Stimulated activated CD8-positive, alpha-beta memory T cell treated with anti-CD3 and anti-CD28 coated beads, Interleukin-2, amount 100 ng/mL, for 48 hours (primary cell): Measurements from ENCODE around the gene ARSG.
"Not testable (repeated sequence)": the region's sequence is repeated elsewhere in the genome, so short reads cannot be mapped to it uniquely, and the experiment has no call there.

ENCODE experiments used
- DNase-seq, 2 donors: peaks; one replicate each; pipeline ENCODE4 v3.0.0-alpha.2; 2020; ENCODE audit warnings: low read depth in 2 of 2

ARSG gene

DNA sequence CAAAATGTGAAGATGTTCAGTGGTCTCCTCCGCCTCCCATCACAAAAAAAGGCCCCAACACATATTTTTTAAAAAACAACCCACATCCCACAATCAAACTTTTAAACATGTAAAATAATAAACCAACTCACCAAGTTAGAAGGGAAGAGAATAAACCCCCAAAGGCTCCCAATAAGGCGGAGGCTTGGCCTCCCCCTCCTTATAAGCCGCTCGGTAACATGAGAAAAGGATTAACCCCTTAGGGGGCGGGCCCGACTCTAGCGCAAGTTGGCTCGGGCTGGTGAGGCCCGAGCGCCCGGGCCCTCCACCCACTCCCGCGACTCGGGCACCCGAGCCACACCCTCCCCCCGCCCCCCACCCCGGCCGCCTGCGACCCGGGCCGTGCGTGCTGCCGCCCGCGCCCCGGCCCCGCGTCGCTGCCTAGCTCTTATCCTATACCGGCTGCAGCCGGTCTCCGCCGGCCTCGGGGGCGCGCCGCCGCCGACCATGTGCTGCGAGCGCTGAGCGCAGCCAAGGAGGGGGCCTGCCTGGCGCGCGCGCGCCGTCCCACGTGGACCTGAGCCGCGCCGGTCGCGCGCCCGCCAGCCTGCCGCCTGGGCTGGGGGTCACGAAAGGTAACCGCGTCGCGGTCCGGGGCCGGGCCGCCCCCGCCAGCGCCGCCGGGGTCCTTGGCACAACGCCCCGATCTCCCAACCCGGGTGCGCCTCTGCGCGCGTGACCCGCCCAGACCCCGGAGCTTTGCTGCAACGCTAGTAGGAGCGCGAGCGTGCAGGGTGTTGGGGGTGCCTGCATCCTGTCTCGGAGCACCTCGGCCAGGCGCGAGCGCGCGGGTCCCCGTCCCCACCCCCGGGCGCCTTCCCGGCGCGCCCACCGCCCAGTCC lies at the start of gene ARSG, which contains the start of gene SLC16A6:
Gene ARSG (plus strand): TSS at position 541 of the 881 bp plus-strand sequence. CDS start 15,999 bp downstream, outside the sequence.
Gene SLC16A6 (minus strand): TSS at position 173 of the 881 bp plus-strand sequence. CDS start 12,807 bp downstream, outside the sequence.
- peak; percentile 73 to 76 for DNase-seq

DNA sequence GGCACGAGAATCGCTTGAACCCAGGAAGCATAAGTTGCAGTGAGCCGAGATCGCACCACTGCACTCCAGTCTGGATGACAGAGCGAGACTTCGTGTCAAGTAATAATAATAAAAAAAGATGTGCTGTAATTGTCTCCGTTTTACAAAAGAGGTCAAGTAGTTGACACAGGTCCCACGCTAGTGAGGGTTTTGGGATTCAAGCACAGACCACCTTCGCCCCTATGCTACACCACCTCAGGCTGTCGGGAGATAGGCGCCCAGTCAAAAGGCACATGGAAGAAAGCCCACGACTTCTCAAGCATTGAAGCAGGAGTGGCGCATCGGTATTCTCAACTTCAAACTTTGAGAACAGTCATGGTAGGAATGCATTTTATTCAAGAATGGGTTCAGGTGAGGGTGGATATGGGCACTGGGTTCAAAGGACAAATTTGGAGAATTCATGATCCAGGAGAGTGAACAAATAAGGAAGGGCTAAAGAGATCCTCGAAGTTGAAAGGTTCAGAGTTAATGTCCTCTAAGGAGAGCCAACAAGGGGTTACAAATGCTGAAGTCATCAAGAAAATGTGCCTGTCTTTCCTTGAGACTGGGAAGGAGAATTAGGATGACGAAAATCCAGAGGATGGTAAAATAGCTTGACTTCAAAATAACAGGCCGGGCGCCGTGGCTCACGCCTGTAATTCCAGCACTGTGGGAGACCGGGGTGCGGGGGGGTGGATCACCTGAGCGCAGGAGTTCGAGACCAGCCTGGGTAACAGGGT lies 44.8 kb upstream of the ARSG start:
- no peak for DNase-seq

DNA sequence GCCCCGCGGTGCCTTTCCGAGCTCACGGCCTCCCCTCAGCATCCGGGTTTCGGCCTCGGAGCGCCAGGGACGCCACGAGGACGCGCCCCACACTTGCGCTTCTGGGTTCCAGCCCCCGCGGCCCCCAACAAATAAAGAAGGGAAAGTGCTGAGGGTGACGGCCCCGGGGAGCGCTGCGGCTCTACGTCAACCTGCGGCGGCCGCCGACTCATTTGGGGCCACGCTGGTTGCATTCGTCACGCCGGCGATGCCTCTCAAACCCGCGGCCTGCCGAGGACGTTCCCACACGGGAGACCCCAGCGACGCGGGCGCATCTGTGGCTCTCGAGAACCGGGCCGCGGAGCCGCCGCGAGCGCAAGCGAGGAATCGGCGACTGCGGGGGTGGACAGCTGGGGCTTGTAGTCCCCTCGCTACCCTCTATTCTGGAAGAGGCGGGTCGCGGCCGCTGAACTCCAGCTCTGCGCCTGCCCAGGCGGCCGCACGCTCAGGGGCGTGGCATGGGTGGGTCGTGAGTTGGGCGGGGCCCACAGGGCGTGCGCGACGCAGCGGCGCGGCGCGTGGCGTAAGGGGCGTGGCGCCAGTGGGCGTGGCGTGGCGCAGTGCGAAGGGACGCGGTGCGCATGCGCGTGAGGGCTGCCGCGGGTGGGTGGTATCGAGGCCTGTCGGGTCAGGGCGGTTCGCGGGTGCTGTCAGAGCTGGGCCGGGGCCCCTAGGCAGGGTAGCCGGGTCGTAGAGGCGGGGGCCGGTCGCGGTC lies 43.7 kb upstream of the ARSG start, which contains the start of gene AMZ2:
Gene AMZ2 (plus strand): TSS at position 599 of the 754 bp plus-strand sequence. CDS start 2,145 bp downstream, outside the sequence.
- DNase-seq: peak; percentile 96 to 97

DNA sequence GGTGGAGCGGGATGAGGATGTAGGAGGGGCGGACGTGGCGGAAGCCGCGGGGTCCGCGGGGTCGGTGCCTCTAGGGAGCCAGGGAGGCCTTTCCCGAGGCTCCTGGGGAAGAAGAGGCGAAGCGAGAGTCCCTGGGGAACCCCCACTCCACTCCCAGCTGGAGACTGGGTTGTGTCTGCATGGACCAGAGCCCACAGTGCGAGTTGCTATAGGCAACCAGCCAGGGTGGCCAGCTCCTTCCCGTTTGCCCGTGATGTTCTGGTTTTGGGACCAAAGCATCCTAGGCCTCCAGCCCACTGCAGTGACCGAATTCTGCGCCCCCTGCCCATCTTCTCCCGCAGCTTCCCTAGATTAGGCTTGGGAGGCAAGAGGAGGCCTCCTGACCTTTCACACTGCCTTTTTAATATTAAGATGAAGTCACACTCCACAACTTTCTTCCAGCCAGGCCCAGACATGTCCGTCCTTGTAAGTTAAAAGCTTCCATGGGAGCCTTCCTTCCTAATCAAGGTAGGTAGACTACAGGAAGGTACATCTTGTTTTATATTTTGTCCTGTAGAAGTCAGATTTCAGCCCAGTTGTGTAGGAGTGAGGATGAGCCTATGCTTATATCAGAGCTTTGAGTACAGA lies 43.0 kb upstream of the ARSG start:
- DNase-seq: no peak

DNA sequence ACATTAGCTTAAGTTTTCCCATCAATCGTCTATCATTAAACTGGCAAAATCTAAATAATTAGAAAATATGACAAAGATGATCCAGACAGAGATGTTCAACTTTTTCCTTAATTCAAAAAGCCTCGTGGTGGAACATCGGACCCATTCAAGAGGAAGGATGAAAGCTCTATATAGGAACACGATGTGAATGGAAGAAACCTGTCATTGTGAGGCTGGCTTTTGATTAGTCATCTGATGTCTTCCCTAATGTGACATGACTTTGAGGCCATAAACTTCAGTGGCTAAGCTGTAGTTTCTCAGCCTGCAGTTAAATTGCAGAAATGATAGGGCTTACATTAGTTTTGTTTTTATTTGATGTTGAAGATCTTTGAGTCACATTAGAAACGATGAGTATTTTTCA lies 42.4 kb upstream of the ARSG start:
- no peak for DNase-seq

DNA sequence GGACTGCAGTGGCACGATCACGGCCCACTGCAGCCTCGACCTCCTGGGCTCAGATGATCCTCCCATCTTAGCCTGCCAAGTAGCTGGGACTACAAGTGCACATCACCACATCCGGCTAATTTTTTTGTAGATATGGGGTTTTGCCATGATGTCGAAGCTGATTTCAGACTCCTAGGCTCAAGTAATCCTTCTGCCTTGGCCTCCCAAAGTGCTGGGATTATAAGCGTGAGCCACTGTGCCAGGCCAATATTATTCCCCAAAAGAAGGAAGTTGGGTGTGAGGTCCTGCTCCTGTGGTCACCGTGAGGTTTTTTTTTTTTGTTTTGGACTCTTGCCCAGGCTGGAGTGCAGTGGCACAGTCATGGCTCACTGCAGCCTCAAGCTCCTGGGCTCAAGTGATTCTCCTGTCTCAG lies 41.9 kb upstream of the ARSG start:
- no peak for DNase-seq

DNA sequence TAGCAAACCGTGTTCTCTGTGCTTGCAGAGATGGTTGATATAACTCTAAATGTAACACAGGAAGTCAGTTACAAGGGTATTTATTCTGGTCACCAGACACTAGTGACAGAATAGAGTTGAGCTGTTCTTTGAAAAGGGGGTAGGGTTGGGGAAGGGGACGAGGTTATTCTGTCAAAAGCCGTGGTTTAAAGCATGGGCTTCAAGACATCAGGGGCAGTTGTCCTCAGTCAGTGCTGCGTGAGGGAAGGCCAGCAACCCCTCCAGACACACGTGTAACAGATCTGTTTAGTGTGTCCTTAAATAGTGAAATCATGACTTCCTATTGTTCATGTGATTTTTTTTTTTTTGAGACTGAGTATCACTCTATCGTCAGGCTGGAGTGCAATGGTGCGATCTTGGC lies 37.9 kb upstream of the ARSG start:
- not testable (repeated sequence) for DNase-seq

DNA sequence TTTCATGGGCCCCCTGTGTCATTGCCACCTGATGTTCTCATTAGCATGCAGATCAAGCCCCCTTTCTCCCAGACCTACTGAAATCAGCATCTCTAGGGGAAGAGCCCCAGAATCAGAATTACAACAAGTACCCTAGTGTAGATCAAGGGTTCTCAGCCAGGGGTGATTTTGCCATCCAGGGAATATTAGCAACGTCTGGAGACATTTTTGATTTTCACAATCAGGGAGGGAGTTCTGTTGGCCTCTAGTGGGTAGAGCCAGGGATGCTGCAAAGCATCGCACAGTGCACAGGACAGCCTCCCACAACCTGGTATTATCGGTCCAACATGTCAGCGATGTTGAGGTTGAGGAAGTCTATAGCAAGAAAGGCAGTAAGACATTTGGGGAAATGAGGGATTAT lies 36.1 kb upstream of the ARSG start:
- DNase-seq: no peak

DNA sequence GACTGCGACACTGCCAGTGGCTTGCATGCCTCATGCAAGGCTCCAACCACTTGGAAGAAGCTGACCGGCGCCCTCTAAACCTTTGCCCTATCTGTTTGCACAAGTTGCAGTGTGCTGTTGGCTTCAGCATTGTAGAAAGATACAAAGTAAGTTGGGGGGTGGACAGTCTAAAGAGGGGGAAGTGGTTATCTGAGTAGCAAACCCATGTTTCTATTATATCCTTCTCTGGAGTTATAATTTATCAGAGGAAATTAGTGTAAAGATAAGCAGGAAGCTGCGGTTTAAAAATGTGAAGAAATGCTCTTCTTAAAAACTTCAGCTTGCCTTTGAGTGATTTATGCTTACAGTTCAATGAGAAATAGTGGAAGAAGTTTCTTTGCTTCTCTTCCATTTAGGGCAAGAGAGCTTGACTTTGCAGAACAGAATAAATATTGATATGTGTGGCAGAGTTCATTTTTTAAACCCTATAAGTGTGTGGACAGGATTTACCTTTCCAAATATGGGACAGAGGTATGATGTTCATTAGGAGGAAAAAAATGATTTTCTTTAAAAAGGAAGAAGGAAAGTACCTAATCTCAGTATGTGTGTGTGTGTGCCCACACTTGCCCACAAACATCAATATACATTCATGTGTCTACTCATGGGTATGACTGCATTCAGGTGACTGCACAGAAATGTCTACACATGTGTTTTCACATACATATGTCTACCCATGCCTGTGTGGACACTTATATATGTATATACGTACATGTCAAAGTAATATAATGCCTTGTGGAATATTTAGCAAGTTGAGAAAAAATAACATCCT lies 35.4 kb upstream of the ARSG start:
- no peak for DNase-seq

DNA sequence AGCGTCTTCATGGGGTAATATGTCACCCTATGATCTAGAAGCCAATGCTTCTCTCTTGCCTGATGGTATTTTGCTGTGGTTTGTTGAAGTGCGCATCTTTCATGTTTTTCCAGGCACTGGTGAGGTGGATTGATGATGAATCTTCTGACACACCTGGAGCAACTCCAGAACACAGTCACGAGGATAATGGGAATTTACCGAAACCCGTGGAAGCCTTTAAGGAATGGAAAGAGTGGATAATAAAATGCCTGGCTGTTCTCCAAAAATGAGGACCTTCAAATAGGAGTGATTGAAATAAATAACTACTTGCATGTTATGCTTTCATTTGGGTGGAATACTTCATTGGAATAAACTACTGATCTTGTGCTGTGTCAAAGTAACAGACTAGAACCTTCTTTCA lies 34.6 kb upstream of the ARSG start:
- DNase-seq: not testable (repeated sequence)

DNA sequence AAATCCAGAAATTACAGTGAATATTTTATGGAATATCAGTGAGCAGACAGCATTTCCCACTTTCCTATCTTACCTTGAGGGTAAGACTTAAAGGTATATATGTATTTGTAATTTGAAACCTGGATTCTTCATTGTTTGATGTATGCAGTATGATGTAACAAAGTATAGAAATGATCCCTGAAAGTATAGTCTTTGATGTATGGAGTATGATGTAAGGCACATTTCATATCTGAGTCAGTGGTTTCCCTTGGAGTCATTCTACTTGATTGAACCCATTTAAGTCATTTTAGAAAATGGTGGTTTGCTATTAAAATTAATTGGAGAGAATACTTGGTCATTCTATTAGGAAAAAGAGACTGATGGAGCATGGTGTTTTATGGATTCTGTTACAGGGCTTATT lies 33.4 kb upstream of the ARSG start:
- DNase-seq: no peak

DNA sequence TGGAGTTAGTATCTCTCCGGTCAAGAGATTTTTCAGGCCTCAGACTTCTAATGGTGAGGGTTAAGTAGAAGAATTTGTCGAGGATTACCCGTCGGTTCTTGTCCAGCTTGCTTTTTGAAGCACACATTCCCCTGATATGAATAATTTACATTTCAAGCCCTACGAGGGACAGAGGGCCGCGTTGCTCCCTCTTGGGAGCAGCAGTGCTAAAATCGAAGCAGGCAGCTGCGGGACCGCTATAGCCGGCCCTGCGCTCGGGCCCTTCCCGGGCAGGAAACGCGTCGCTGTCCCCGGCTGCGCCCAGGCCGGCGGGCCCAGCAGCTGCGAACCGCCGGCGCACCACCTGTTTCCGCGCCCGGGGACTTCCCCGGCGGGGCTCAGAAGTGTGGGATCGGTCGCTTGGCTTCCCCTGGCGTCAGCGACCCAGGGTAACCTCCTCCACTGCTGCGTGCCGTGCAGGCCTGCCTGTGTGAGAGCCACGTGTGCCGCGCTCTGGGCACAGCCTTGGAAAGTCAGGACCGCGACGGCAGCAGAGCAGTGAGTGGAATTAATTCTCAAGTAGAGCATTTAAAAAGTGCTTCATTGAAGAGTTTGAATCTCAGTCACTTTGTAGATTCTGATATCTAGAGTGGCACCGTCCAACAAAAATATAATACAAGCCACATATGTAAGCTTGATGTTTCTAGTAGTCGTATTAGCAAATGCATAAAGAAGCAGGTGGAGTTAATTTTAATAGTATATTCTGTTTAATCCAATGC lies 32.2 kb upstream of the ARSG start:
- peak; percentile 51 to 62 for DNase-seq

DNA sequence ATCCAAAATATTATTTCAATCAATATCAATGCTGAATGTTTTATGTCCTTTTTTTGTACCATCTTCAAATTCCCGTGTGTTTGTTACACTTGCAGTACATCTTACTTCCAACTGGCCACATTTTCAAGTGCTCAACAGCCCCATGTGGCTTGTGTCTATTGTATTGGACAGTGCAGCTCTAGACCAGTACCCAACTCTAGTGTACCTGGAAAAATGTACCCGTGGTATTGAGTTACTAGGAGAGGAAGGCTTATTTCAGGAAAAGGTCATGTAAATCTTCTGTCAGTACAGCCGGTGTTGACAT lies 31.7 kb upstream of the ARSG start:
- not testable (repeated sequence) for DNase-seq

DNA sequence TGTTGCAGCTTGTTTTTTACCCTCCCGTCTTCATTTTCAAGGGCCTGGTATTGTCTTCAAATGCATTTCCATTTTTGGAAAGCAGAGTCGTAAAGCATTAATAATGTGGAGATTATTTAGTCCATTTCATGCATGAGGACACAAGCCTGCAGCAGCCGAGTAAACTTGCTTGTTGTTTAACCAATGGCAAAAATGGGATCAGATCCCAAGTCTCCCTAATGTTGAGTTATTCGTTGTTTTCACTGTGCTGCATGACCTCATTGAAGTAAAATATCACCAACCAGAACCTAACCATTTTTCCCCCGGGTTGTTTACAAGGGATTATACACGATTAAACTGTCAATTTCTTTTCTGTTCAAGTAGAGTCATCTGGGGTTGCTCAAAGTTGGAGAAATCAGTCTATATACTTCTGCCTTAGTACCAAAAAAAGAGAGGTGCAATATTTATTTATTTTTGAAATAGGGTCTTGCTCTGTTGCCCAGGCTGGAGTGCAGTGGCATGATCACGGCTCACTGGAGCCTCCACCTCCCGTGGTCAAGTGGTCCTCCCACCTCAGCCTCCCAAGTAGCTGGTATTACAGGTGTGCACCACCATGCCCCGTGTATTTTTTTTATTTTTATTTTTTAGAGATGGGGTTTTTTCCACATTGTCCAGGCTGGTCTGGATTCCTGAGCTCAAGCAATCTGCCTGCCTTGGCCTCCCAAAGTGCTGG lies 31.1 kb upstream of the ARSG start:
- DNase-seq: no peak

DNA sequence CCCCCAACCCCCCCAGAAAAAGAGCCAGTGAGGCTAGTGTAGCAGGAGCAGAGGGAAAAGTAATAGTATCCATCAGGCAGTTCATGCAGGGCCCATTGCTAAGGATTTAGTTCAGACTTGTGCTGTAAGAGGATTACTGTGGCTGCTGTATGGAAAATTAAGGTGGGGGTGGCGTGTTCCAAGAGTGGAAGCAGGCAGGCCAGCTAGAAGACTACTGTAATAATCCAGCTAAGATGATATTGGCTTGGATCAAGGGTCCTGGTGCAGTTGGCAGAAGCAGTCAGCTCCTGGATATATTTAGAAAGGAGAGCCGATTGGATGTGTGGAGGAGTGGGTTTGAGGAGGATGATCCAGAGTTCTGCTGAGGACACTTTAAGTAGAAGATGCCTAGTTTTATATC lies 28.8 kb upstream of the ARSG start:
- not testable (repeated sequence) for DNase-seq

DNA sequence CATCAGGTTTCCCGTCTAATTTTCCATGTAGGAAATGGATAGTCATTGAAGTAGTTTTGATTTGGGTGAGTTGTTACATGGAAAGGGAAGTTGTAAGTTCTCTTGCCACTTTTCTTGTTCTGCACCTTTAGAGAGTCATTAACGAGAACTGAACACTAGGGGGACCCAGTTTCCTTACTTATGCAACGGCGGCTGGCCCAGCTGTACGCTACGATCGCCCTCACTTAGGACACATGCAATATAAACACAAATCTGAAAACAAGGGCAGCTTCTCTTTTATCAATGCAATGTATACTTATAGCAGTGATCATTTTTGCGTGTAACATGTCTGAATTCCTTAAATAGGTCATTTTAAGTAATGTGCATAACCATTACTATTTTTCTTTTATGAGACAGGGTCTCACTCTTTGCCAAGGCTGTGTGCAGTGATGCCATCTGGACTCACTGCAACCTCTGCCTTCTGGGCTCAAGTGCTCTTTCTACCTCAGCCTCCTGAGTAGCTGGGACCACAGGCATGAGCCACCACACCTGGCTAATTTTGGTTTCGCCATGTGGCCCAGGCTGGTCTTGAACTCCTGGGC lies 28.1 kb upstream of the ARSG start:
- DNase-seq: not testable (repeated sequence)

DNA sequence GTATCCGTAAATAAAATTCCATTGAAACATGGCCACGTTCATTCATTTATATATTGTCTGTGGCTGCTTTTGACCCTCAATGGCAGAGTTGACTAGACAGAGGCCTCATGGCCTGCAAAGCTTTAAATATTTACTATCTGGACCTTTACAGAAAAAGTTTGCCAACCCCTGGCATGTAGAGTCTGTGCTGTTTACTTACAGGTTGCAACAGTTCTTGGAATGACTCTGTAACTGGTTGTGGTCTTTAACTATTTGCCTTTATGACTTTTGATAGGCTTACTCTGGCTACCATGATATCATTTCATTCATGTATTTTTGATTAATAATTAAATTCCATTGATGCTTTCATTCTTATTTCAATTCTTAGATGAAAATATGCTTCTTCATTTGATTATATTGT lies 25.5 kb upstream of the ARSG start:
- DNase-seq: not testable (repeated sequence)

DNA sequence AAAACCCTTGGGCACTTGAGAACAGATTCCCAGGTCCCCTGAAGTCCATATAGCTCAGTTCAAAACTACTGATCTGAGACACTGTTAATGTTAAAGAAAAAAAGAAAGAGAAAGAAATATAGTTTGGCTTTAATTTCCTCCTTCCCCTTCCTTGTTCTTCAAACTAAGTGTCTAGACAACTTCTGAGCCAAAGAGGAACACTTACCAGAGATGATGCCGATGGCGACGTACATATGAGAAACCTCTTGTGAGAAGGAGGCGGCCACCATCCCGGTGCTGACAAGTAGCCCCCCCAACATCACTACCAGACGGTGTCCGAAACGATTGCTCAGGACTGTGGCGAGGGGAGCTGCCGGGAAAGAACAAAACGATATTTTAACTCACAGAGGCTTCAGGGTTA lies 17.6 kb upstream of the ARSG start:
- no peak for DNase-seq

DNA sequence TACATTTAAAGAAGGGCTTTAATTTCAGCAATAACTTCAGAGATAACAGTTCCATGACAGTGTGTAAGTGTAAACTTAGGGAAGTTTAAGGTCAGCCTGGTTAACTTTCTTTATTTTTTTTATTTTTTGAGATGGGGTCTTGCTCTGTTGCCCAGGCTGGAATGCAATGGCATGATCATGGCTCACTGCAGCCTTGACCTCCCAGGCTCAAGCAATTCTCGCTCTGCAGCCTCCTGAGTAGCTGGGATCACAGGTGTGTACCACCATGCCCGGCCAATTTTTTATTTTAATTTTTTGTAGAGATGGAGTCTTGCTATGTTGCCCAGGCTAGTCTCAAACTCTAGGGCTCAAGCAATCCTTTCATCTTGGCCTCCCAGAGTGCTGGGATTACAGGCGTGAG lies 15.0 kb upstream of the ARSG start:
- not testable (repeated sequence) for DNase-seq
